Keratinocyte (primary cell): ENCODE measurements around the gene IL1RAP.

Experiments
- EZH2 ChIP-seq: IDR thresholded peaks from one replicate; pipeline ENCODE4 v1.6.1; 2012; ENCODE audit warnings: inconsistent platforms, mild to moderate bottlenecking, low read length, moderate library complexity
- TF ChIP-seq, protein P1 (sequence below), 3 experiments: IDR thresholded peaks in 1 of 3; conservative IDR thresholded peaks in 1 of 3; optimal IDR thresholded peaks in 1 of 3; 2 replicates in 2 of 3; 3 replicates in 1 of 3; pipeline versions ENCODE3 to v1.5.1; 2011; ENCODE audit warnings: low read length in 3 of 3, mild to moderate bottlenecking in 3 of 3, moderate library complexity in 2 of 3, control low read depth in 1 of 3, inconsistent platforms in 1 of 3; ENCODE audit not compliant: insufficient read depth in 2 of 3; ENCODE audit errors: extremely low read depth in 1 of 3

DNA sequence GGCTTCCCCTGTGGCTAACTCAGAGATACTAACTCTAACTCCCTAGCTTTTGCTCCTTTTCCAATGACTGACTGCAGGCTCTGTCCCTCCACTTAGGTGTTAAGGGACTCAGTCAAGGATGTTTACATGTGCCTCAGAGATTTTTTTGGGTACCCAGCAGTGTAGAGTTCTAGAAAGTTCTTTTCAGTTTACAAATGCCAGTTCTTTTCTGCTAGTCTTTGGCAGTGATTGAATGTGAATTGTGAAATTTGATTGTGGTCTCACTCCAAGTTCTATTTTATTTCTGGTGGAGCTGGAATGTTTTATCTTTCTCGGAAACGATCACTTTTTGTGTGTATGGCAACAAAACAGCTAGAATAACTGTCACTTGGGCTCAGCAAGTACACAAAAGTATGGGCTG is 60.6 kb downstream of the IL1RAP start:
- TF ChIP-seq, protein P1, sequence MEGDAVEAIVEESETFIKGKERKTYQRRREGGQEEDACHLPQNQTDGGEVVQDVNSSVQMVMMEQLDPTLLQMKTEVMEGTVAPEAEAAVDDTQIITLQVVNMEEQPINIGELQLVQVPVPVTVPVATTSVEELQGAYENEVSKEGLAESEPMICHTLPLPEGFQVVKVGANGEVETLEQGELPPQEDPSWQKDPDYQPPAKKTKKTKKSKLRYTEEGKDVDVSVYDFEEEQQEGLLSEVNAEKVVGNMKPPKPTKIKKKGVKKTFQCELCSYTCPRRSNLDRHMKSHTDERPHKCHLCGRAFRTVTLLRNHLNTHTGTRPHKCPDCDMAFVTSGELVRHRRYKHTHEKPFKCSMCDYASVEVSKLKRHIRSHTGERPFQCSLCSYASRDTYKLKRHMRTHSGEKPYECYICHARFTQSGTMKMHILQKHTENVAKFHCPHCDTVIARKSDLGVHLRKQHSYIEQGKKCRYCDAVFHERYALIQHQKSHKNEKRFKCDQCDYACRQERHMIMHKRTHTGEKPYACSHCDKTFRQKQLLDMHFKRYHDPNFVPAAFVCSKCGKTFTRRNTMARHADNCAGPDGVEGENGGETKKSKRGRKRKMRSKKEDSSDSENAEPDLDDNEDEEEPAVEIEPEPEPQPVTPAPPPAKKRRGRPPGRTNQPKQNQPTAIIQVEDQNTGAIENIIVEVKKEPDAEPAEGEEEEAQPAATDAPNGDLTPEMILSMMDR (optimal IDR thresholded peaks at IDR 0.05 in 1 of 3, IDR thresholded peaks at IDR 0.05 in 1 of 3, conservative IDR thresholded peaks at IDR 0.05 in 1 of 3; ENCODE audit: extremely low read depth in 1 of 3, insufficient read depth in 2 of 3, low read length in 3 of 3): no peak
- no peak for TF ChIP-seq EZH2
